Measurements from ENCODE around the gene ACP4. TPM values are rescaled to one million over a fixed set of nuclear protein-coding genes. Genes with fewer than 3 reads are reported as not detected.

Gene ACP4
- total RNA-seq, 2 experiments from 2014 or later, result not detected

- CTCF ChIA-PET, result interaction anchor here (1.2 kb wide), 1 partner anchor 107 kb away, joined by 3 read pairs; no protein-coding TSS in a partner anchor
These were observed 24.7 kb downstream of the ACP4 start for GRCh38 chr19:50814883-50815282.

GRCh38 chr19:50815439-50815838 is 25.2 kb downstream of the ACP4 start:
- CTCF ChIA-PET, result no interaction called here
- POLR2A ChIA-PET, result interaction anchor here (0.6 to 1.2 kb wide), 2 partner anchors 11 to 26 kb away, joined by 8 to 10 read pairs; no protein-coding TSS in a partner anchor

More at GRCh38 chr19:50814883-50815282, 24.7 kb downstream of the ACP4 start:
- POLR2A ChIA-PET, result no interaction called here

GRCh38 chr19:50817941-50818858 is 28.0 kb downstream of the ACP4 start:
- ChIA-PET POLR2A (interaction anchor here (1.5 kb wide), 1 partner anchor 14 kb away, joined by 7 read pairs; no protein-coding TSS in a partner anchor), CTCF (interaction anchor here (1.1 kb wide), 1 partner anchor 262 kb away, joined by 5 read pairs; no protein-coding TSS in a partner anchor)

GRCh38 chr19:50818859-50819472 is 28.8 kb downstream of the ACP4 start:
- ChIA-PET CTCF (no interaction called here), POLR2A (interaction anchor here (0.6 kb wide), 1 partner anchor 19 kb away, joined by 14 read pairs; no protein-coding TSS in a partner anchor)

- ChIA-PET POLR2A (interaction anchor here (0.6 kb wide), 1 partner anchor 151 kb away, joined by 3 read pairs; no protein-coding TSS in a partner anchor), CTCF (no interaction called here)
These were observed 29.4 kb downstream of the ACP4 start for GRCh38 chr19:50819636-50820035.

GRCh38 chr19:50820086-50820485 is 29.9 kb downstream of the ACP4 start:
- POLR2A ChIA-PET, result interaction anchor here (0.6 kb wide), 2 partner anchors 151 to 608 kb away, joined by 3 read pairs; no protein-coding TSS in a partner anchor

GRCh38 chr19:50820549-50821247 is 30.5 kb downstream of the ACP4 start:
- ChIA-PET CTCF (no interaction called here), POLR2A (interaction anchor here (0.6 kb wide), 2 partner anchors 150 to 608 kb away, joined by 3 read pairs; no protein-coding TSS in a partner anchor)

More at GRCh38 chr19:50820086-50820485, 29.9 kb downstream of the ACP4 start:
- CTCF ChIA-PET, result no interaction called here

GRCh38 chr19:50821248-50821612 is 31.0 kb downstream of the ACP4 start:
- ChIA-PET POLR2A (no interaction called here), CTCF (interaction anchor here (0.7 kb wide), 1 partner anchor 483 kb away, joined by 3 read pairs; no protein-coding TSS in a partner anchor)

- CTCF ChIA-PET, result interaction anchor here (0.7 kb wide), 1 partner anchor 482 kb away, joined by 3 read pairs; no protein-coding TSS in a partner anchor
These were observed 31.4 kb downstream of the ACP4 start for GRCh38 chr19:50821622-50822021.

GRCh38 chr19:50822661-50823208 is 32.5 kb downstream of the ACP4 start:
- ChIA-PET CTCF (no interaction called here), POLR2A (no interaction called here)

More at GRCh38 chr19:50821622-50822021, 31.4 kb downstream of the ACP4 start:
- POLR2A ChIA-PET, result no interaction called here

GRCh38 chr19:50823389-50824042 is 33.3 kb downstream of the ACP4 start, which contains the start of gene KLK1:
TSS of gene KLK1 (minus strand) at chr19:50823787. CDS start at chr19:50823748, 39 bp downstream.
- ChIA-PET POLR2A (no interaction called here), CTCF (no interaction called here)

- ChIA-PET POLR2A (no interaction called here), CTCF (no interaction called here)
These were observed 36.5 kb downstream of the ACP4 start for GRCh38 chr19:50826492-50827240.

GRCh38 chr19:50827476-50827875 is 37.3 kb downstream of the ACP4 start:
- POLR2A ChIA-PET, result no interaction called here
- CTCF ChIA-PET, result no interaction called here

GRCh38 chr19:50829801-50830200 is 39.6 kb downstream of the ACP4 start:
- CTCF ChIA-PET, result no interaction called here
- POLR2A ChIA-PET, result no interaction called here

- POLR2A ChIA-PET, result no interaction called here
These were observed 40.2 kb downstream of the ACP4 start for GRCh38 chr19:50830266-50831025.

GRCh38 chr19:50831026-50831396 is 40.8 kb downstream of the ACP4 start:
- ChIA-PET POLR2A (no interaction called here), CTCF (no interaction called here)

More at GRCh38 chr19:50830266-50831025, 40.2 kb downstream of the ACP4 start:
- CTCF ChIA-PET, result no interaction called here

GRCh38 chr19:50832666-50833065 is 42.5 kb downstream of the ACP4 start:
- ChIA-PET CTCF (no interaction called here), POLR2A (no interaction called here)
